Transverse colon (tissue), 4 donors: ENCODE results near the gene CSNK1E. TPM values are rescaled to one million over a fixed set of nuclear protein-coding genes. Genes with fewer than 3 reads are reported as not detected.

ENCODE experiments used
- DNase-seq: peaks from one replicate; pipeline ENCODE4 v3.0.0-alpha.2; 2019
- H3K27ac ChIP-seq, 4 donors: fragments of 200-600 bp; sonication (generic); 2 replicates each; pipeline ENCODE4 v1.5.1; 2016 to 2018; ENCODE audit warnings: inconsistent platforms in 4 of 4
- H3K27me3 ChIP-seq: fragments of 200-600 bp; sonication (generic); 2 replicates; pipeline ENCODE4 v1.5.1; 2017; ENCODE audit warnings: inconsistent platforms
- H3K36me3 ChIP-seq, 4 donors: fragments of 200-600 bp; sonication (generic); 2 replicates each; pipeline ENCODE4 v1.5.1; 2017 to 2019; ENCODE audit warnings: inconsistent platforms in 4 of 4
- H3K4me1 ChIP-seq, 4 donors: fragments of 200-600 bp; sonication (generic); 2 replicates each; pipeline ENCODE4 v1.5.1; 2017 to 2020; ENCODE audit warnings: inconsistent platforms in 4 of 4
- H3K4me3 ChIP-seq, 4 donors: fragments of 200-600 bp; sonication (generic); 1 replicate in 1 of 4; 2 replicates in 3 of 4; pipeline versions ENCODE4 v1.5.1 to v1.6.1; 2017 to 2019; ENCODE audit warnings: inconsistent platforms in 4 of 4
- H3K9me3 ChIP-seq, 2 donors: fragments of 200-600 bp; sonication (generic); 2 replicates each; pipeline ENCODE4 v1.5.1; 2017 to 2019; ENCODE audit warnings: inconsistent platforms in 2 of 2
- CTCF ChIP-seq, 5 experiments: fragments of 200-600 bp in 3 of 5; fragments of 450-650 bp in 2 of 5; sonication (generic) in 3 of 5; IDR thresholded peaks; 1 replicate in 2 of 5; 2 replicates in 3 of 5; pipeline ENCODE4 v1.5.1; 2016 to 2017; ENCODE audit warnings: antibody characterized with exemption in 5 of 5, inconsistent platforms in 3 of 5, mild to moderate bottlenecking in 2 of 5, moderate library complexity in 1 of 5
- EP300 ChIP-seq: sonication (generic); formaldehyde crosslinking; IDR thresholded peaks from one replicate; pipeline ENCODE4 v1.6.1; 2017; ENCODE audit warnings: antibody characterized with exemption, low read depth
- POLR2A ChIP-seq: fragments of 450-650 bp; IDR thresholded peaks from one replicate; pipeline ENCODE4 v1.6.1; 2016; ENCODE audit warnings: antibody characterized with exemption, mild to moderate bottlenecking, moderate library complexity
- POLR2AphosphoS5 ChIP-seq, 3 donors: sonication (generic); formaldehyde crosslinking; IDR thresholded peaks; one replicate each; pipeline ENCODE4 v1.6.1; 2016; ENCODE audit warnings: antibody characterized with exemption in 3 of 3
- WGBS, 2 donors: methylation state at CpG; one replicate each; pipeline ENCODE4 v1.1.5; 2018; ENCODE audit warnings: low coverage in 1 of 2; 5-methylcytosine and 5-hydroxymethylcytosine counted together
- in situ Hi-C, 4 donors: fragments of 200-750 bp; cut with MboI; loops; one replicate each; pipeline versions ENCODE4 v1.15.0 to v1.15.1; 2017; ENCODE audit warnings: low sequenced_read_pairs in 3 of 4, low pct_ligation_motif_present in 1 of 4, low pct_unique_long_range_greater_than_20kb in 1 of 4
- intact Hi-C: fragments of 100-400 bp; cut with DNase I; formaldehyde crosslinking; loops from one replicate; pipeline ENCODE4 v1.15.1; 2023; ENCODE audit warnings: low total_unique reads
- total RNA-seq, 4 donors: library from RNA; depleted of rRNA; stranded (reverse); fragments of >200 nt; gene quantifications; one replicate each; pipeline ENCODE4 v1.1.0, GENCODE V29; 2016

CSNK1E gene
- total RNA-seq, 4 donors from 2014 or later: 47.9 to 179 (median 106) TPM

GRCh38 chr22:38320605-38321402 lies 3.6 kb upstream of the CSNK1E start:
- Histone ChIP-seq H3K9me3 (no peaks in the 10 kb centered on the region), H3K36me3 (no peaks in the 10 kb centered on the region), H3K27ac (no peak overlapping the region), H3K27me3 (no peaks in the 10 kb centered on the region), H3K4me3 (no peak overlapping the region), H3K4me1 (peaks cover 11 to 20% (median 18%) of the 10 kb centered on the region in 4 donors)
- DNase-seq: no peak
- in situ Hi-C loops (loop anchor here in 1 of 4 donors (25.0 kb wide), 1 partner anchor 91 kb away; no protein-coding TSS in a partner anchor), intact Hi-C loops (no loop called here)
- 86 to 100% methylated on average over 3 to 11 of the region's 11 CpGs for WGBS, 2 donors
- no peak for TF ChIP-seq EP300
- no peak for TF ChIP-seq POLR2A
- no peak for TF ChIP-seq POLR2AphosphoS5 (IDR thresholded peaks at IDR 0.05)
- no peak for TF ChIP-seq CTCF (IDR thresholded peaks at IDR 0.05)

GRCh38 chr22:38318792-38319773 lies 1.9 kb upstream of the CSNK1E start:
- intact Hi-C loops: loop anchor here (5.0 kb wide), 1 partner anchor 57 kb away; no protein-coding TSS in a partner anchor
- no peaks in the 10 kb centered on the region for H3K27me3 ChIP-seq
- H3K27ac ChIP-seq: peak overlapping the region; percentile 96 to 99 (median 99)
- 80% methylated on average over 14 of the region's 14 CpGs; no CpG with 5 or more reads in 1 of the 2 donors for WGBS, 2 donors
- H3K9me3 ChIP-seq: no peaks in the 10 kb centered on the region
- H3K4me3 ChIP-seq: no peak overlapping the region
- peaks cover 20 to 38% (median 31%) of the 10 kb centered on the region in 4 donors for H3K4me1 ChIP-seq
- H3K36me3 ChIP-seq: no peaks in the 10 kb centered on the region
- DNase-seq: no peak
- in situ Hi-C loops: loop anchor here in 1 of 4 donors (25.0 kb wide), 1 partner anchor 93 kb away; no protein-coding TSS in a partner anchor
- no peak for TF ChIP-seq POLR2A
- no peak for TF ChIP-seq CTCF (IDR thresholded peaks at IDR 0.05)
- no peak for TF ChIP-seq POLR2AphosphoS5 (IDR thresholded peaks at IDR 0.05)
- TF ChIP-seq EP300: no peak

GRCh38 chr22:38317995-38318715 lies 922 bp upstream of the CSNK1E start:
- WGBS, 2 donors: 6% methylated on average over 18 of the region's 18 CpGs; no CpG with 5 or more reads in 1 of the 2 donors
- H3K9me3 ChIP-seq: no peaks in the 10 kb centered on the region
- TF ChIP-seq CTCF (IDR thresholded peaks at IDR 0.05) (no peak), POLR2A (peak; percentile 70), EP300 (no peak), POLR2AphosphoS5 (IDR thresholded peaks at IDR 0.05) (peak; percentile 76 to 85 (median 79))
- DNase-seq: peak; percentile 85
- no peaks in the 10 kb centered on the region for H3K27me3 ChIP-seq
- H3K27ac ChIP-seq: peak overlapping the region; percentile 96 to 99 (median 99)
- in situ Hi-C loops: loop anchor here in 1 of 4 donors (25.0 kb wide), 1 partner anchor 94 kb away; no protein-coding TSS in a partner anchor
- intact Hi-C loops: loop anchor here (2.0 to 5.0 kb wide), 2 partner anchors 56 to 115 kb away; no protein-coding TSS in a partner anchor
- peak overlapping the region in 3 of 4 donors; percentile 36 to 62 (median 42) for H3K4me3 ChIP-seq
- no peaks in the 10 kb centered on the region for H3K36me3 ChIP-seq
- peaks cover 26 to 47% (median 41%) of the 10 kb centered on the region in 4 donors for H3K4me1 ChIP-seq
